ENCODE data around the gene HABP2.

GRCh38 chr10:113583571-113583970 is 30.7 kb downstream of the HABP2 start:
- no peak for TF ChIP-seq POLR2A (IDR thresholded peaks at IDR 0.05; ENCODE audit: low read depth, low read length)
- TF ChIP-seq CTCF (conservative IDR thresholded peaks at IDR 0.05; ENCODE audit: low read depth, low read length): no peak
- no peak for TF ChIP-seq SMC3 (IDR thresholded peaks at IDR 0.05; ENCODE audit: low read depth, low read length)
- TF ChIP-seq MAFK (IDR thresholded peaks at IDR 0.05; ENCODE audit: low read depth, low read length): no peak
- TF ChIP-seq BHLHE40 (IDR thresholded peaks at IDR 0.05; ENCODE audit: low read depth, low read length): no peak
- TF ChIP-seq RAD21 (IDR thresholded peaks at IDR 0.05; ENCODE audit: low read length): no peak
- no peak for TF ChIP-seq CEBPB (IDR thresholded peaks at IDR 0.05; ENCODE audit: low read depth, low read length)
- TF ChIP-seq FOS (IDR thresholded peaks at IDR 0.05; ENCODE audit: low read depth, low read length): no peak
- TF ChIP-seq MXI1 (IDR thresholded peaks at IDR 0.05; ENCODE audit: borderline replicate concordance, low read depth, low read length): no peak
- TF ChIP-seq ELK1 (IDR thresholded peaks at IDR 0.05; ENCODE audit: borderline replicate concordance, low read depth, low read length): no peak
- TF ChIP-seq CHD1 (IDR thresholded peaks at IDR 0.05; ENCODE audit: low read depth, low read length): no peak
- no peak for TF ChIP-seq NFE2L2 (IDR thresholded peaks at IDR 0.05; ENCODE audit: low read depth, low read length)
- no peak for TF ChIP-seq RFX5 (IDR thresholded peaks at IDR 0.05; ENCODE audit: low read depth, low read length)

All from IMR-90 (cell line).